SK-N-SH treated with all-trans-retinoic acid at 6 μM for 48 hours (cell line): ENCODE data around the gene MESD.

ENCODE experiments used
- ARNTL ChIP-seq: fragments of 450-650 bp; formaldehyde crosslinking; IDR thresholded peaks from 2 replicates; pipeline ENCODE4 v1.5.0; 2020; ENCODE audit warnings: low read depth, mild to moderate bottlenecking, moderate library complexity, borderline replicate concordance
- CSRNP3 ChIP-seq: fragments of 250-450 bp; sonication (Bioruptor Pico); IDR thresholded peaks from 2 replicates; pipeline ENCODE4 v1.5.1; 2021; ENCODE audit warnings: mild to moderate bottlenecking, moderate library complexity
- RARB ChIP-seq: fragments of 250-450 bp; sonication (Bioruptor Pico); IDR thresholded peaks from 2 replicates; pipeline ENCODE4 v1.8.0; 2021; ENCODE audit warnings: mild to moderate bottlenecking, moderate library complexity
- TCF4 ChIP-seq: fragments of 250-450 bp; sonication (Bioruptor Pico); IDR thresholded peaks from 2 replicates; pipeline ENCODE4 v1.8.0; 2021; ENCODE audit warnings: mild to moderate bottlenecking, moderate library complexity, borderline replicate concordance

- TF ChIP-seq TCF4 (CRISPR knock-in tag), result no peak
- no peak for TF ChIP-seq CSRNP3
- TF ChIP-seq RARB (CRISPR knock-in tag), result no peak
- TF ChIP-seq ARNTL (CRISPR knock-in tag), result no peak
Measured at GRCh38 chr15:80937718-80938117, 51.9 kb downstream of the MESD start.
